Middle frontal gyrus (tissue), 1 donor: ENCODE data around the gene EFTUD2.
A peak's percentile ranks its signal among the peaks of the same experiment; 100 is the strongest.

Experiments used
- DNase-seq: peaks from one replicate; pipeline ENCODE4 v3.0.0-alpha.2; 2015; ENCODE audit warnings: low spot score; ENCODE audit errors: extremely low spot score

Gene EFTUD2

DNA sequence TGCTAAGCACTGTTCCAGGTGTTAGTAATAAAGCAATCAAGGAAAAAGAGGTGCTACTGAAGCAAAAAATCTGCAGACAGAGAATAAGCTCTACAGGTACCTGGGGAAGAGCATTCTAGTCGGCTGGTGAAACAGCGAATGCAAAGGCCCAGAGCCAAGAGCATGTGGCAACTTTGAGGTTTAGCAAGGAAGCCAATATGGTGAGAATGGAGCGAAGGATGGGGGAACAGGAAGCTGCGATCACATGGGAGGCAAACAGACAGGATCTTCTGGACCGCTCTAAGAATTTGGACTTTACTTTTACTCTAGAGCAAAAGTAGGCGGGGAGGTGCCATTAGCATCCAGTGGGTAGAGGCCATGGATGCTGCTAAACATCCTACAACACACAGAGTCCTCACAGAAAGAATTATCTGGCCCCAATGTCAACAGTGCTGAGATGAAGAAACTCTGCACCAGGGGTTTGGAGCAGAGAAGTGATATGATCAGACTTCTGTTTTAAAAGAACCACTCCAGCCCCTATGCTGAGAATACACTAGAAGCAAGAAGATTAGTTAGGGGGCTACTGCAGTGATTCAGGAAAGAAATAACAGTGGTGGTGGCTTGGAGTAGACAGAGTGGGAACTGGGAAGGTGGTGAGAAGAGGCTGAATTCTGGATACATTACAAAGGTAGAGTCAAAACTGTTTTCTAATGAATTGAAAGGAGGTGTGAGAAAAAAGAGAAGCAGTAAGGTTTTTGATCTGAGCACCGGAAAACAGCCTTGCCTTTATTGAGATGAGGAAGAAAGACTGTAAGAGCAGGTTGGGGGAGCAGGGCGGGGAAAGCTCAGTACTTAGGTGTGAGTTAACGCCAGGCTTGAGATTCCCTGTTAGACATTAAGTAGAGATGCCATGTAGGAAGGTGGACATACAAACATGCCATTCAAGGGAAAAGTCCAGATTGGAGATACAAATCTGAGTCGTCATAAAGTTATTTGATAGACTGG lies 11.0 kb downstream of the EFTUD2 start:
- DNase-seq: no peak

DNA sequence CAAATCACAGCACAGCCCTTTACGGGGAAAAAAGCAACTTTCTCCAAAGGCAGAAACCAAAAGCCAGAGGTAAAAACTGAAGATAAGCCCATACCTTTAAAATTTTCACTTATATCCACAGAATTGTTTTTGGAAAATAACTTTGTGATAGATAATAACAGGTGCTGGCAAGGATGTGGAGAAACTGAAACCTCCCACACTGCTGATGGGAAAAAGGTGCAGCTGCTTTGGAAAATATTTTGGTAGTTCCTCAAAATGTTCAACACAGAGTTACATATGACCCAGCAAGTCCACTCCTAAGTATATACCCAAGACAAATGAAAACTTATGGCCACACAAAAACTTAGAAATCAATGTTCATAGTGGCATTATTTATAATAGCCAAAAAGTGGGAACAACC lies 12.2 kb downstream of the EFTUD2 start:
- DNase-seq: no peak

DNA sequence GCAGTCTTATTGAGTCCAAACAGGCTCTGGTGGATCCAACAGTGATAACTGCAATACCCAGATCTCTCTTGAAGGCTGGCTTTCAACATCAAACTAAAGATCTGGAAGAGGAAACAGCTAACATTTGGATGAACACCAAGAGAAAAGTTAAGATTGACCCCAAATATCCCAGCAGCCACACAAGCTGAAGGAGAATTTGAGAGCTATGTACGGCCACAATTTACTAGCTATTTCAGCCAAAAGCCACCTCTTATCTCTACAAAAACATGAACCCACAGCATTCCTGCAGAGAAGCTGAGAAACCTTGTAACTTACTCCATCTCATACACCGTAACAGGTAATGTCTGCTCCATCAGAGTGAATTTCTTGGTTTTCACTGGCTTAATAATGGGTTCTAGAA lies 14.3 kb downstream of the EFTUD2 start:
- DNase-seq: no peak

DNA sequence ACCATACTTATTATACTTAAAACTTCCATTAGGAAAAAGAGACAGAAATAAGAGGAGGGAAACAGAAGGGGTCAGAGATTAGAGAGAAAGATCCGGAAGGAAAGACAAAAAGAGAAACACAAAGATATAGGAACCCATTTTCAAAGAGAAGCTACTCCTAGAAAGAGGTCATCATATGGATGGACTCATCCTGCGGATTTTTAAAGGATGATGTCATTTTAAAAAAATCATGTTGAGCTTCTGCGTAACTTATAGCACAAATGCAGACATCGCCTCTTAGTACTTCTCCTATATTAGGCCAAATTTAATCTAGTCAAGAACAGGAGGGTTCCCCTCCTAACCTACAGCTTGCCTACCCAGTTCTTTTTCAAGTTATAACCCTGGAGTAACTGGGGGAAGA lies 18.1 kb downstream of the EFTUD2 start:
- DNase-seq: no peak

DNA sequence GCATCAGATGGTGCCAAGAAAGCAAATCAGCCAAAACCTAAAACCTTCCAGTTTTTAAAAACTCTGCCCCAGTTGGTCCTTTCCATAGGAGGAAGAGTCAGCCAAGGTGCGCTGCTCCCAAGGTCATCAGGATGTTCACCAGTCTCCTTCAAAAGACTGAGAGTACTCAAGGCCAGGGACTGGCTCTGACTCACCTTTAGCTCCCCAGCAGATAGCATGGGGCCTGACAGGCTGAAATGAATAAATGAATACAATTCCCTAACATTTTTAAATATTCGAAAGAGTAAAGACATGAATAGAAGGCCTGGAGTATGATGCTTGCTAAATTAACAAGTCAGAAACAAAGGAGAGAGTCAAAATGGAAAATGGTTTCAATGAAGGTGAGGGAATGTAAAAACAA lies 19.2 kb downstream of the EFTUD2 start:
- no peak for DNase-seq

DNA sequence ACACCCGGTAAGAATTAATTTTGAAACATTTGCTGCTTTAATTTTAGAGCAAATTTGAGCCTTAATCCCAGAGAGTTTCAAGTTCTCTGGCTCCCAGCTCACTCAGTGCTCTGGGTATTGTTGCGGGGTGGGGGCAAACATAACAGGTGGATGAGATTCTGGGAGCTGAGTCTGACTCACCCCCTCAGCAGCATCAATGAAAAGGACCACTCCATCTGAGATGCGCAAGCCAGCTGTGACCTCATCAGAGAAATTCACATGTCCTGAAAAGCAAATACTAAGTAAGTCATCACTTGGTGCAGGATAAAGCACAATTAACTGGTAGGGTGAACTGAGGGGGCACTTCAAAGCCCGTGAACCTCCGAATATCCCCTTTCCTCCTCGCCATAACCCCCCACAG lies 19.9 kb downstream of the EFTUD2 start:
- DNase-seq: no peak

DNA sequence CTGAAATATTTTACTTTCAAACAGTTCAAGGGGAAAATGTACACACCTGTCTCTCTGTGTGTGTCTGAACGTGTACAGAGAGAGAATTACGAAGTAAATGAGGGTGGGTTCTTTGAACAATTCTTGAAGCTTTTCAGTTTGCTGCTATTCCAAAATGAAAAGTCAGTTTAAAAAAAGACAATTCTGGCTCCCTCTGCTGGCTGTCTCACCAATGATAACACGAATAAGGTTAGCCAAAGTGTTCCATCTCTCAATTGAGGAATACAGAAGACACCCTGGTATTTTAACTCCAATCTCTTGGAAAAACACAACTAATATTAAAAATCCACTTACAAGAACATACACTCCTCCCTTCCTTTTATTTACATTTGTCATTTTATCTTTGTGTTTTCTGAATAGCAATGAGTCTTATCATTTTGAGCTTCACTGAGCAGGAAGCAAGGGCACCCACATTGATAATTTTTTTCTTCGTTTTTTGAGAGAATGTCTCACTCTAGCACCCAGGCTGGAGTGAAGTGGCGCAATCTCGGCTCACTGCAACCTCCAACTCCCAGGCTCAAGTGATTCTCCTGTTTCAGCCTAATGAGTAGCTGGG lies 20.5 kb downstream of the EFTUD2 start:
- no peak for DNase-seq

DNA sequence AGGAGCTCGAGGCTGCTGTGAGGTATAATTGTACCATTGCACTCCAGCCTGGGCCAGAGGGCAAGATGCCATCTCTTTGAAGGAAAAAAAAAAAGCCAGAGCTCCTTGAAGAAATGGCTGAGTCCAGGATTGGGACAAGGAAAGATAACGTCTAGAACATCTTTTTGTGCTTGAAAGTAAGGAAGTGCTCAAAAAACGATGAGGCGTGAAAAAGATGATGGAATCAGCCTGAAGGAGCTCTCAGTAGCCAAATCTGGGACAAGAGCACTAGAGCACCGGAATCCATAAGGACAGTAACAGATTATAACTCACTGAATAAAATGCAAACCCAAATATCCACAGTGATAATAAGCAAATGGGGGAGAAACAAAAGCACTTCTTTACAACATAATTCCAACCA lies 22.1 kb downstream of the EFTUD2 start:
- no peak for DNase-seq

DNA sequence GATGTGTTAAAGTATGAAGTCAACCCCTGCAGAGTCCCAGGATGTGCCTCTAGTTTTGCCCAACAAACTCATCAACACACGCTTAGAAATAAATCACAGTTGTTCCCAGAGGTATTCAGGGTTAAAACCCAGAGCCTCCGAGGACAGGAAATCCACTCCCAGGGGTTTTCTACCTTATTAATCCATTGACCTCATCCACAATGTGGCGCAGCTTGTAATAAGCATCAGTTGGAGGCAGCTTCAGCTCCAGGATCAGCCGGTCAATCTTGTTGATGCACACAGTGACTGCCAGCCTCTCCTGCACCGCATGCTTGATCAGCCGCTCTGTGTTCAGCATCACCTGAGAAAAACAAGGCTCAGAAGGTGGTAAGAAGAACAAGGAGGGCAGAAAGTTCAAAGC lies 23.5 kb downstream of the EFTUD2 start:
- no peak for DNase-seq

DNA sequence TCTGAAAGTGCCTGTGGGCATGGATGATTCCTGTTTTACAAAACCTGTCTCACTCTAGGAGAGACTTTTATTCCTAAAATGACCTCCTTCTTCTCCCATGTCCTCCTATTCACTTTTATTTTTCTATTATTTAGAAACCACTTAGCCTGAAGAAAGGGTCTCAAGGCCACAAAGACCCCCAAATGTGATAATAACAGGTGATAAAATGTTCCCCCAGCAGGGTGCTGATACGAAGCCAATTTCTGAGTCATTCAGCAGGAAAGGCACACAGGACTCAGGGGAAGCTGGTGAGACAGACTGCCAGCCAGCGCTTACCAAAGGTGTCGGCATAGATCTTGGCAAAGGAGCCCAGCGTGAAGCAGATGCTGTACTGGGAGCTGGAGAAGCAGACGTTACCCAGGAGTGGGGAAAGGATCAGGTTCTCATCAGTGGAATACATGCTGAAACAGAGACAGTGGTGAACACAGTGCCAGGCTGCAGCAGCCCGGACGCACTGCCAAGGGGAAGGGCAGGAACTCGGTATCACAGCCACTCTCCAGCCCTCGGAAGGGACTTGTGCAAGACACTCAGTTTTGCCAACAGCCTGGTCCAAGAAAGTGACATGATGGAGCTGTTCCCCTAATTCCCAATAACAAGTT lies 27.0 kb downstream of the EFTUD2 start:
- peak; percentile 62 for DNase-seq

DNA sequence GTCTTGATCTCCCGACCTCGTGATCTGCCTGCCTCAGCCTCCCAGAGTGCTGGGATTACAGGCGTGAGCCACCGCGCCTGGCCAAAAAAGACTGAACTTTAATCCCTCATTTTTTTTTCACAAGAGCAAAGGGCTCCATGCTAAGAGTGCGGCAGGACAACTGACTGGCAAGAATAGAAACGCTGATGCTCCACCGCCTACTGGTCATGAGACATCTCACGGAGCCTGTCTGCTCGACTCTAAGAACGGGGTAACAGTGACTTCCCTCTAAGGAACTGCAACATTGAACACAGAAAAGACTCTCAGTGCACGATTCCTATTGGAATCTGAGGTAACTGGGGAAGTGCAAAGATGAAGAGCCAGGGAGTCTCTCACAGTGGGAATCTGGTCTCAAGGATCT lies 27.7 kb downstream of the EFTUD2 start:
- DNase-seq: no peak

DNA sequence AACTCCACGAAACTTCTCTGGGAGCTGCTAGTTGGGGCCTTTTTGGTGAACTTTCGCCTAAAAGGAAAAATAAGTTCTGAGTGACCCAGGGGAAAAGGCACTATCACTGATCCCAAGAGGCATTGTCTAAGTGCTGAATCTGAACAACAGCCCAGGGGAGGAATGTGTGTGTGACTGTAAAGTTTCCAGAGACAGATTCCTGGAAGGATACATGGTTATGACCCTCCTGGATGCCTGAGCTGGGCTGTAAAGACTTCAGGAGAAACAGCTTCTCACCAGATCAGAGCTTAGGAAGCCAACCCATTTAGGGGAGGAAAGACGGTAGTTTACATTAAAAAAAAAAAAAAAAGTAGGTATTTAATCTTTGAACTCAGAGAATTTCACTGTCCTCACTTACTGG lies 31.4 kb downstream of the EFTUD2 start:
- no peak for DNase-seq

DNA sequence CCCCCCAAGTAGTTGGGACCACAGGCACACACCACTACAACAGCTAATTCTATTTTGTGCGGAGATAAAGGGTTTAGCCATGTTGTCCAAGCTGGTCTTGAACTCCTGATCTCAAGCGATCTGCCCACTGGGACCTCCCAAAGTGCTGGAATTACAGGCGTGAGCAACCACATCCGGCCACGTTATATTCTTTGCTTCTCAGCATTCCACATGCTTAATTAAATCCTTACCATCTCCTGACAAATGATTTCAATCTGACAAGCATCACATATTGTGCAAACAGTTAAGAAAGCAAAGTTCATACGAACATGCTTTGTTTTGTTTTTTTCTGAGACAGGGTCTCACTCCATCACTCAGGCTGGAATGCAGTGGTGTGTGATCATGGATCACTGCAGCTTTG lies 33.3 kb downstream of the EFTUD2 start:
- no peak for DNase-seq

DNA sequence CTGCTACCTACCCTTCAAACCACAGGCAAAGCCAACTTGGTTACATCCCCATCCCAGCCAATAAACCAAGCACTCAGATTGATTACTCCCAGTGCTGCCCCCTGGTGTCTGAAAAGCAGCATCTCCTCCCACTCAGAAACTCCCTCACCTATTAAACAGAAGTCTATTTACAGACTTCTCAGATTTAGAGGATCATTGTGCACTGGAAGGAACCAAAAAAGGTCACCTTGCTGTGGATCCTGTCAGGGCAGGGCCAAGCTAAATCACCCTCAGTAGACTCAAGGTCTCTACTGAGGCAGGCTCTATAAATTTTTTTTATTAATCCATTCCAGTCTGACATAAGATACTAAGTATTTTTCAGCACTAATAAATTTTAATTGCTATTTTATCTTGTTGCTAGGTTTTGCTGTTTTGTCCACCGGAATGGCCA lies 34.0 kb downstream of the EFTUD2 start:
- peak; percentile 34 for DNase-seq

DNA sequence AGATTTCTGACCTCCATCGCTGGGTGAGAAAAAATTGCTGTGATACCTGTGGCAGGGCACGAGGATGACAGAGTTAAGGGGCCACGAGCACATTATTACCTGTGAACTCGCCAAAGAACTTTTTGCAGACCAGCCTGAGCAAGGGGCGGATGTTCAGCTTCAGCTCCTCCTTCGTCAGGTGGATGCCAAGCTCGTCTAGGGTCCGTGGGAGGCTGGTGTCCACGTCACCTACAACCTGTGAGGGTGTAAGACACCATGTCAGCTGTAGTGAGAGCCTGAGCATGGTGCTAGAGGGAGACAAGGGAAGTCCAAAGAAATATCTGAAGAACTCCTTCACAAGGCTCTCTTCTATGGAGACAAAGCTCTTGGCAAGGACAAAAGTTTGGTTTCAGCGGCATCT lies 34.4 kb downstream of the EFTUD2 start:
- no peak for DNase-seq

DNA sequence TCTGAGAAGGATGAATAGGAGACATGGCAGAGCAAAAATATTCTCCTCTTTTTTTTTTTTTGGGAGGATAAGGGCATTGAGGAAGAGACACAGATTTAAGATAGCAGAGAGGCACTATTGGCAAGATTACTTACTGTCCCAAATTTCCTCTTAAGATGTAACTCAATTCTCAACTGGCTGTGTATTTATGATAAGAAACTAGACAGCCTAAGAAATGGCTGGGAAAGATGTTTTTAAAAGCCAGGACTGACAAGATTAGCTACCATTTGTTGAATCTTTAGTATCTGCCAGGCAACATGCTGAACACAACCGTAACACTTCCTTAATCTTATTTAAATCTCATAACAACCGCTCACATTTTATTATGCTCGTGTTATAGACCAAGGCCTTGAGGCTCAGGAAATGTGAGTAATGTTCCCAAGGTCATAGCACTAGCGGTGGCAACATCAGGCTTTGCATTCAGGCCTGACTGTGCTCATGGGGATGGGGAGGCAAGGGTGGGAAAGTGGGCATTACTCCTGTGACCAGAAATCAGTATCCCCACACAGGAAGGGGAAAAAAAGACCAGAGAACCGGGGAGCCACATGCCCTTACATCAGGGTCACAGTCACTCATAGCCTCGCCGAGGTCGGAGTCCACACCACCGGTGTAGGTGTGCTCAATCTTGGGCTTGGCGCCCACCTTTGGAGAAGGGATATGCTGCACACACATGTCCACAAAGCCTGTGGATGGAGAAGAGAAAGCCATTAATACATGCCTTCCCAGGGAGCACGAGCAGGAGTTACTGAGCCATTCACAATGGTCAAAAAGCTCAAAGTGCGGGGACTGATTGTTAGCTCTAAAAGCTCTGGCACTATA lies 36.0 kb downstream of the EFTUD2 start:
- DNase-seq: no peak

DNA sequence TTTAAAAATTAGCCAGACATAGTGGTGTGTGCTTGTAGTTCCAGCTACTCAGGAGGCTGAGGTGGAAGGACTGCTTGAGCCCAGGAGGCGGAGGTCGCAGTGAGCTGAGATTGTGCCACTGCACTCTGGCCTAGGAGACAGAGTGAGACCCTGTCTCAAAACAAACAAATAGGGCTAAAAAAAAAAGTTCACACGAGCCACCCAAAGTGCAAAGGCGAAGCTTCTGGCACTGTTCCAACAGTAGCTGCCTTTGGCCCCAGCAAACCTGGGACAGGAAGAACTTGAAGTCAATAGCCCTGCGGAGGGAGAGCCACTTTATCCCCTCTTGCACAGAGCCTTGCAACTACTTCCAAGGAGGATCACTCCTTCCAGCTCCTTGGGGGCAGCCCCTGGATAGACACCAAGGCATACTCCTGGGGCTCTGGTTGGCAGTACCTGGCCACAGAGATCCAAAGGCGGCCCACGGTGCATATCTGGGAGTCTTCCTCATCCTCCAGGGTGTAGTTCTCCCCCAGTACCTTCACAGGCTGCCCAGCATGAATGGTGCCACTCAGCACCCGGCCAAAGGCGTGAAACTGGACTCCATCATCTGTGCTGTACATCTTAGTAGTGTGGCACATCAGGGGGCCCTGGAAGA lies 36.8 kb downstream of the EFTUD2 start:
- no peak for DNase-seq

DNA sequence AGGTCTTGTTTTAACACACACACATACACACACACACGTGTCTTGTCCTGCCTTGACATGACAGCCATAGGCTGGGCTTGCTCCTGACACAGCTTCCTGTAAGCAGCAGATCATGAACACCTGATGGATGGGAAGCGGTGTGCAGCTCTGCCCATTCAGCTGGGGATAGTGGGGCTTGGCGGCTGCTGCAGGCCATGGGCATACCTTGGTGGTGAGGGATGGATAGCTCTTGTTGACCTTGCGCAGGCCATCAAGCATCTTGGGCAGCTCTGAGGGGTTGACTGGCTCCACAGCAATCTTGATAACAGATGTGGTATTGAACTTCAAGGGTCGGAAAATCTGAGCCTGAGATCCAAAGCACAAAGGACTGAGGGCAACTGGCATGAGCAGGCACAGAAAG lies 39.5 kb downstream of the EFTUD2 start:
- no peak for DNase-seq

DNA sequence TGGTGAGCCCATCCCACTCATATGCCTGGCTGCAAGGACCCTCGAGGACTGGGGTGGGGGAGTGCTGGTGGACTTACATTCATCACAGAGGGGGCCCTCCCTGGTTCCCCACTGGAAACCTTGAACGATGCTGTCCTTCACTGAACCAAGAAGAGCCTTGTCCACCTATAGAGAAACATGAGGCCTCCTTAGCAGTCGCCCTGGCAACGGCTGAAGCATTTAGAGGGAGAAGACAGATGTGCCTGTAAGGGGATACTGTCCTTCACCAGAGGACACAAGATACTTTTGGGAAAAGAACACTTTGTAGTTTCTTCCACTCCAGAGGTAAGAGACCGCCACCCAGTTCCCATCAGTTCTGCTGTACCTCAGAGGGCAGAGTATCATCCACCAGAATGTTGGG lies 45.1 kb downstream of the EFTUD2 start:
- no peak for DNase-seq

DNA sequence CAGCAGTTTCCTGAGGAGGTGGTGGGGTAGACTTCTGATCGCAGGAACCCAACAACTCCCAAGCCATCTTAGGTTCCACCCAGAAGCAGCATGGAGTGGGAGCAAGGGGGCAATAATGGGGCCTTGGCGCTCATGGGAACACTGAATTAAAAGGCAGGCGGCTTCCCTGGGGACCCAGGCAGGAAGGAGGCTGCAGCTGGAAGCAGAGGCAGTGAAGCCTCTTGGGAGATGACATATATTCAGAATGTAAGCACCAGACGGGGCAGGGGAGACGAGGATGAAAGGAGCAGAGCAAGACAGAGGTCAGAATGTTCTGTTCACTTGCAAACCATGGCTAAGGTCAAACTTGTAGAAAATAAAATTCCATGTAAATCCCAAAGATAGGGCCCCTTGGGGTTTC lies 48.6 kb downstream of the EFTUD2 start:
- DNase-seq: no peak

DNA sequence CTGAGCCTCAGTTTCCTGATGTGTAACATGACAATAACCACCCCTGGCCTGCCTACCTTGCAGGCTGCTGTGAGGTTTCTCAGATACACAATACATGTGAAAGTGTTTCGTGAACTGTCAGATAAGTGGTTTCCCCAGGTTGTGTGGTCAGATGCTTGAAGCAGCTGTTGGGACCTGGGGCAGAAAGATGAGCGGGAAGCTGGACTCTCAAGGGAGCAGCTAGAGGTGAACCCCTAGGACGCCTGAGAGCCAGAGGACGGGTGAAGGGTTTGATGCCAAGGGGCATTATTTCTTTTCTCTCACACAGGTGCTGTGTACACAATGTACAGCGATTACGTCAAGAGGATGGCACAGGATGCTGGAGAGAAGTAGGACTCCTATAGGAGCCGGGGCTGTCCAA lies 49.2 kb downstream of the EFTUD2 start:
- no peak for DNase-seq
